Ishikawa (cell line): ENCODE data around the gene THSD4.

Source experiments
- CEBPB ChIP-seq: IDR thresholded peaks from 2 replicates; pipeline ENCODE4 v1.6.1; 2012
- CREB1 ChIP-seq: IDR thresholded peaks from 2 replicates; pipeline ENCODE4 v1.6.1; 2012; ENCODE audit warnings: low read depth
- EGR1 ChIP-seq: IDR thresholded peaks from 2 replicates; pipeline ENCODE4 v1.6.1; 2012
- EP300 ChIP-seq: IDR thresholded peaks from 2 replicates; pipeline ENCODE4 v1.6.1; 2012; ENCODE audit warnings: borderline replicate concordance
- FOXM1 ChIP-seq: IDR thresholded peaks from 2 replicates; pipeline ENCODE4 v1.6.1; 2012; ENCODE audit warnings: low read depth, borderline replicate concordance
- NFIC ChIP-seq: IDR thresholded peaks from 2 replicates; pipeline ENCODE4 v1.6.1; 2012
- RAD21 ChIP-seq: IDR thresholded peaks from 2 replicates; pipeline ENCODE4 v1.6.1; 2012; ENCODE audit warnings: low read depth
- TAF1 ChIP-seq: IDR thresholded peaks from 2 replicates; pipeline ENCODE4 v1.6.1; 2012; ENCODE audit warnings: low read depth, mild to moderate bottlenecking
- TCF12 ChIP-seq: IDR thresholded peaks from 2 replicates; pipeline ENCODE4 v1.6.1; 2012; ENCODE audit warnings: low read depth
- TEAD4 ChIP-seq: IDR thresholded peaks from 2 replicates; pipeline ENCODE4 v1.6.1; 2012
- YY1 ChIP-seq: IDR thresholded peaks from 2 replicates; pipeline ENCODE4 v1.6.1; 2012; ENCODE audit warnings: low read depth
- ZBTB7A ChIP-seq: IDR thresholded peaks from 2 replicates; pipeline ENCODE4 v1.6.1; 2012; ENCODE audit warnings: low read depth
- TF ChIP-seq, protein P1 (sequence below): IDR thresholded peaks from 2 replicates; pipeline ENCODE4 v1.6.1; 2012
- TF ChIP-seq, protein P2 (sequence below): IDR thresholded peaks from 2 replicates; pipeline ENCODE4 v1.6.1; 2012
- TF ChIP-seq, protein P3 (sequence below): IDR thresholded peaks from 2 replicates; pipeline ENCODE4 v1.6.1; 2012; ENCODE audit warnings: low read depth, mild to moderate bottlenecking

Gene THSD4

DNA sequence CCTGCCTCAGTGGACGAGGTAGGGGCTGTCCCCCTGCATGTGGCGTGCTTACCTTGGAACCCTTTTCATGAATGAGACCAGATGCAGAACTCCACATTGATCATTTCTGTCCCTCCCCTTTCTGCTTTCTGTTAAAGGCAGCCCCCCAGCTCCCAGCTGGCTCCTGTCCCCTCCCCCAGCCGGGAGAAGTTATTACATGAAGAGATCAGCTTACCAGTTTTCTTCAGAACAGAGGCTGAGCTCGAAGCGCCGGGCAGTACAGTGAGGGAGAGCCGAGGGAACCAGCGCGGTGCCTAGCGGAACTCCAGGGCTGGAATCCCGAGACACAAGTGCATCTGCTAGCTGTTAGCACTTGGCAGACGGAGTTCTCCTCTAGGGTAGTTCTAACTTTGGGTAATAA is 431.7 kb downstream of the THSD4 start:
- TF ChIP-seq, protein P1, sequence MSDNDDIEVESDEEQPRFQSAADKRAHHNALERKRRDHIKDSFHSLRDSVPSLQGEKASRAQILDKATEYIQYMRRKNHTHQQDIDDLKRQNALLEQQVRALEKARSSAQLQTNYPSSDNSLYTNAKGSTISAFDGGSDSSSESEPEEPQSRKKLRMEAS: no peak
- TF ChIP-seq CREB1 (no peak), YY1 (no peak), NFIC (no peak), TCF12 (no peak), CEBPB (no peak), TAF1 (no peak), EP300 (no peak), FOXM1 (no peak), ZBTB7A (no peak), EGR1 (no peak), TEAD4 (no peak), RAD21 (no peak)
- TF ChIP-seq, protein P2, sequence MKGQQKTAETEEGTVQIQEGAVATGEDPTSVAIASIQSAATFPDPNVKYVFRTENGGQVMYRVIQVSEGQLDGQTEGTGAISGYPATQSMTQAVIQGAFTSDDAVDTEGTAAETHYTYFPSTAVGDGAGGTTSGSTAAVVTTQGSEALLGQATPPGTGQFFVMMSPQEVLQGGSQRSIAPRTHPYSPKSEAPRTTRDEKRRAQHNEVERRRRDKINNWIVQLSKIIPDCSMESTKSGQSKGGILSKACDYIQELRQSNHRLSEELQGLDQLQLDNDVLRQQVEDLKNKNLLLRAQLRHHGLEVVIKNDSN: no peak
- TF ChIP-seq, protein P3, sequence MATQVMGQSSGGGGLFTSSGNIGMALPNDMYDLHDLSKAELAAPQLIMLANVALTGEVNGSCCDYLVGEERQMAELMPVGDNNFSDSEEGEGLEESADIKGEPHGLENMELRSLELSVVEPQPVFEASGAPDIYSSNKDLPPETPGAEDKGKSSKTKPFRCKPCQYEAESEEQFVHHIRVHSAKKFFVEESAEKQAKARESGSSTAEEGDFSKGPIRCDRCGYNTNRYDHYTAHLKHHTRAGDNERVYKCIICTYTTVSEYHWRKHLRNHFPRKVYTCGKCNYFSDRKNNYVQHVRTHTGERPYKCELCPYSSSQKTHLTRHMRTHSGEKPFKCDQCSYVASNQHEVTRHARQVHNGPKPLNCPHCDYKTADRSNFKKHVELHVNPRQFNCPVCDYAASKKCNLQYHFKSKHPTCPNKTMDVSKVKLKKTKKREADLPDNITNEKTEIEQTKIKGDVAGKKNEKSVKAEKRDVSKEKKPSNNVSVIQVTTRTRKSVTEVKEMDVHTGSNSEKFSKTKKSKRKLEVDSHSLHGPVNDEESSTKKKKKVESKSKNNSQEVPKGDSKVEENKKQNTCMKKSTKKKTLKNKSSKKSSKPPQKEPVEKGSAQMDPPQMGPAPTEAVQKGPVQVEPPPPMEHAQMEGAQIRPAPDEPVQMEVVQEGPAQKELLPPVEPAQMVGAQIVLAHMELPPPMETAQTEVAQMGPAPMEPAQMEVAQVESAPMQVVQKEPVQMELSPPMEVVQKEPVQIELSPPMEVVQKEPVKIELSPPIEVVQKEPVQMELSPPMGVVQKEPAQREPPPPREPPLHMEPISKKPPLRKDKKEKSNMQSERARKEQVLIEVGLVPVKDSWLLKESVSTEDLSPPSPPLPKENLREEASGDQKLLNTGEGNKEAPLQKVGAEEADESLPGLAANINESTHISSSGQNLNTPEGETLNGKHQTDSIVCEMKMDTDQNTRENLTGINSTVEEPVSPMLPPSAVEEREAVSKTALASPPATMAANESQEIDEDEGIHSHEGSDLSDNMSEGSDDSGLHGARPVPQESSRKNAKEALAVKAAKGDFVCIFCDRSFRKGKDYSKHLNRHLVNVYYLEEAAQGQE: no peak

DNA sequence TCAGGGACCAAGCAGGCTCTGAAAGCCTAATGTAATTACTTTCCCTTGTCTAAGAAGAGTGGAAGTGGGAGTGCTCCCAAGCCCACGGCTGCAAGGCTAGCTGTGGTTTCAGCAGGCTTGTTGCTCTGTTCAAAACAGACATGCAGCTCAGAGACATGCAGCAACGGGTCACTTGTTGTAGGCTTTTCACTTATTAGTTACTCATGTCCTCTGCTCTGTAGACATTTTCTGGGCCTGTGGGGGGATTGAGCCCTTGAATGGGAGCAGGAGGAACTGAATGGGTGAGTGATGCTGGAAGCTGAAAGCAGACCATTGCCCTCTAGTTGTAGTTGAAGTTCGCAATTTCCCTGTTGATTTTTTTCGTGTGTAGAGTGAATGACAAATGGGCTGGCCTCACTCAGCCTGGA is 433.1 kb downstream of the THSD4 start:
- no peak for TF ChIP-seq NFIC

DNA sequence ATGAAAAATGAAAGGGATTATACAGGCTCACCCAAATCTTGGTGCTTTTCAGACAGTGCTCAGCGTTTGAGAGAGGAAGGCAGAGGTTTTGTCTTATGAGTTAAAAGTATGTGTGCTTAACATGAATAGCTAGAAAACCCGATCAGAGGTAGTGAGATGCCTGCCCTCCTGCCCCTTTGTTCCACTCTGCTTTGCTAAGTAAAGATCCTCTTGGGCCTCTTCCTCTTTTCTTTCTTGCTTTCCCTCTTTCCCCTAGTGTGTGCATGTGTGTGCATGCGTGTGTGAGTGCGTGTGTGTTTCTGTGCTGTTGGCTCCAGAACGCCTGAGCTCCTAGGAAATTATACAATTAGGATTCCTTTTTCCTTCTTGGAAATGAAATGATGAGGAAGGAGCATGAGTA is 433.8 kb downstream of the THSD4 start:
- TF ChIP-seq ZBTB7A (no peak), CEBPB (no peak)
- TF ChIP-seq, protein P3: no peak

DNA sequence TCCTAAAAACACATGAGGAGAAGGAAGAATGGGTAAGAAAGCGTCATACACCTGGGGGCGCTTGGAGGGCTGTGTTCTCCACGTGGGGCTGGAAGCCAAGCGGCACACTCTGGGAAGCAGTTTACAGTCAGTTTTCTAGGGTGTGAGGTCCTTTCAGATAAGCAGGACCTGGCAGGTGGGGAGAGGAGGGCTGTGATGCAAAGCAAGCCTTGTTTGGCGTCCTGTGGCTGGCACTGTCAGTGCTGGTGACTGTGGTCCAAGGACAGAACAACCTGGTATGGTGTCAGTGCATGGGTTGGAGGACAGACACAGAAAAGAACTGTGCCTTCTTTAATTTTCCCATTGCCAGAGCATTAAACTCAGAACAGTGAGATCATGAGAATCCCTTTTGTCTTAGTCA is 434.4 kb downstream of the THSD4 start:
- TF ChIP-seq TEAD4: no peak
- TF ChIP-seq YY1: no peak

DNA sequence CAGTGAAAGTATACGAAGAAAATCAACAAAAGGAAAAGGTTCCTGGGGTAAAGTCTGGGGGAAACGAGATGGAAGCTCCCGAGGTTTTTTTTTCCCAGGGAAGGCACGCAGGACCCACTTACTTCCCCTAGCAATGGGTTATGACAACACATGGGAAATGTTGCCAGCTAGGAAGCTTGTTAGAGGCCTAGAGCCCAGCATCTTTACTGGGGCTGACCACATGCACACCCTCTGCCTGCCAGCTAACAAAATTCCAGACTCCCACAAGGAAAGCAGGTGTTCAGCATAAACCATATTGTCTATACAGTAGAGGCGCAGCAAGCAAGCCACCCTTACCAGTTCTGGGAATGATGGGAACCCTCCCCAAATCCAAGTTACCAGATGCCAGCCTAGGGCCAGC is 436.3 kb downstream of the THSD4 start:
- TF ChIP-seq FOXM1: no peak
- no peak for TF ChIP-seq TEAD4
- no peak for TF ChIP-seq TAF1
- TF ChIP-seq NFIC: no peak
- no peak for TF ChIP-seq RAD21
- TF ChIP-seq TCF12: no peak
- no peak for TF ChIP-seq CEBPB

DNA sequence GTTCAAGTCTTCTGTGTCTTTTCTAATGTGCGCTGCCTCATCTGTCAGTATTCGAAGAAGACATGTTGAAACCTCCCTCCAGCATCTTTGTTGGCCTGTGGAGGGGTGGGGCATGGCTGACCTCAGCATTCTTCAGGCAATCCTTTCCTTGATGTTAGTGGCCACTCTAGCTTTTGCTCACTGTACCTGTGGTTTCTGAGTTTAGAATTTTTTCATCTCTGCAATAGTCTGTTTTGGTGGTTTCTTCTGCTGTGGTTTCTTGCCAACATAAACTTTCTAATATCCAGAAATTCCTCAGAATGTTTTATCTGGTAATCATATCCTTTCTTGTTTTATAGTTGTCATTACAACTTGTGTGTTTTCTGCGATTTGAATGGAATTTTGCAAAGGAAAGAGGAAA is 443.8 kb downstream of the THSD4 start:
- TF ChIP-seq EP300: no peak
- TF ChIP-seq ZBTB7A: no peak
- TF ChIP-seq, protein P3: no peak
- no peak for TF ChIP-seq CREB1
- no peak for TF ChIP-seq YY1
- no peak for TF ChIP-seq TEAD4
- TF ChIP-seq FOXM1: no peak
- no peak for TF ChIP-seq CEBPB
- TF ChIP-seq RAD21: no peak
- TF ChIP-seq, protein P1: no peak
- TF ChIP-seq NFIC: no peak
- TF ChIP-seq, protein P2: no peak
- TF ChIP-seq TCF12: no peak
